ENCODE results near the gene MAP3K7.

DNA sequence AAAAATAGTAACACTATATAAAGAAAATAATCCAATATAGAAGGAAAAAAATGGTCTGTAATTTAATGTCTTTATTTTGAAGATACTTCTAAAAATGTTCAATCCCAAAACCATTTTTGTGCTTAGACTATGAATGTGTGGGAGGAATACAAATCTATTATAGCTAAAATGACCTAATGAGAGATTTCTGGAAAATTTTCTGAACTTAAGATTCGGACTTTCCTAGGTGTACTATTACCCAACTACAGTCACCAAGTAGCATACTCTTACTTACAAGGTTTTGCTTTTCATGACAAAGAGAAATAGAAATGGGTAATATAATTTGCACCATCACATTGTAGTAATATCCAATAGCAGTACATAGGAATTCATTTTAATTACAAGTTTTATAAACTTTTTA is 29.9 kb downstream of the MAP3K7 start:
- TF ChIP-seq, protein P1, sequence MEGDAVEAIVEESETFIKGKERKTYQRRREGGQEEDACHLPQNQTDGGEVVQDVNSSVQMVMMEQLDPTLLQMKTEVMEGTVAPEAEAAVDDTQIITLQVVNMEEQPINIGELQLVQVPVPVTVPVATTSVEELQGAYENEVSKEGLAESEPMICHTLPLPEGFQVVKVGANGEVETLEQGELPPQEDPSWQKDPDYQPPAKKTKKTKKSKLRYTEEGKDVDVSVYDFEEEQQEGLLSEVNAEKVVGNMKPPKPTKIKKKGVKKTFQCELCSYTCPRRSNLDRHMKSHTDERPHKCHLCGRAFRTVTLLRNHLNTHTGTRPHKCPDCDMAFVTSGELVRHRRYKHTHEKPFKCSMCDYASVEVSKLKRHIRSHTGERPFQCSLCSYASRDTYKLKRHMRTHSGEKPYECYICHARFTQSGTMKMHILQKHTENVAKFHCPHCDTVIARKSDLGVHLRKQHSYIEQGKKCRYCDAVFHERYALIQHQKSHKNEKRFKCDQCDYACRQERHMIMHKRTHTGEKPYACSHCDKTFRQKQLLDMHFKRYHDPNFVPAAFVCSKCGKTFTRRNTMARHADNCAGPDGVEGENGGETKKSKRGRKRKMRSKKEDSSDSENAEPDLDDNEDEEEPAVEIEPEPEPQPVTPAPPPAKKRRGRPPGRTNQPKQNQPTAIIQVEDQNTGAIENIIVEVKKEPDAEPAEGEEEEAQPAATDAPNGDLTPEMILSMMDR (IDR thresholded peaks at IDR 0.05; ENCODE audit: control extremely low read depth in 1 of 3, insufficient read depth in 1 of 3, low read depth in 1 of 3, low read length in 3 of 3) = no peak
- TF ChIP-seq POLR2A (IDR thresholded peaks at IDR 0.05; ENCODE audit: control extremely low read depth in 1 of 2, low read depth in 2 of 2, low read length in 2 of 2) = no peak
- TF ChIP-seq, protein P2, sequence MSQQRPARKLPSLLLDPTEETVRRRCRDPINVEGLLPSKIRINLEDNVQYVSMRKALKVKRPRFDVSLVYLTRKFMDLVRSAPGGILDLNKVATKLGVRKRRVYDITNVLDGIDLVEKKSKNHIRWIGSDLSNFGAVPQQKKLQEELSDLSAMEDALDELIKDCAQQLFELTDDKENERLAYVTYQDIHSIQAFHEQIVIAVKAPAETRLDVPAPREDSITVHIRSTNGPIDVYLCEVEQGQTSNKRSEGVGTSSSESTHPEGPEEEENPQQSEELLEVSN (IDR thresholded peaks at IDR 0.05) = no peak
- TF ChIP-seq TAF1 (IDR thresholded peaks at IDR 0.05; ENCODE audit: low read depth, low read length) = no peak
- TF ChIP-seq SIN3A (conservative IDR thresholded peaks at IDR 0.05 in 1 of 2, IDR thresholded peaks at IDR 0.05 in 1 of 2; ENCODE audit: low read depth in 1 of 2, low read length in 2 of 2) = no peak
- no peak for TF ChIP-seq SP1 (IDR thresholded peaks at IDR 0.05; ENCODE audit: low read depth, low read length)
- TF ChIP-seq ASH2L (IDR thresholded peaks at IDR 0.05; ENCODE audit: low read length) = no peak
- TF ChIP-seq ZNF274 (IDR thresholded peaks at IDR 0.05; ENCODE audit: borderline replicate concordance, extremely low read depth, low read length) = no peak
- TF ChIP-seq CTBP2 (IDR thresholded peaks at IDR 0.05; ENCODE audit: borderline replicate concordance, insufficient read depth, insufficient read length, low read length) = no peak
- TF ChIP-seq EZH2 (IDR thresholded peaks at IDR 0.05; ENCODE audit: low read depth, low read length, severe bottlenecking) = no peak
- TF ChIP-seq NRF1 (IDR thresholded peaks at IDR 0.05; ENCODE audit: low read depth, low read length) = no peak
- TF ChIP-seq, protein P3, sequence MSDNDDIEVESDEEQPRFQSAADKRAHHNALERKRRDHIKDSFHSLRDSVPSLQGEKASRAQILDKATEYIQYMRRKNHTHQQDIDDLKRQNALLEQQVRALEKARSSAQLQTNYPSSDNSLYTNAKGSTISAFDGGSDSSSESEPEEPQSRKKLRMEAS (IDR thresholded peaks at IDR 0.05) = no peak
- TF ChIP-seq SP2 (IDR thresholded peaks at IDR 0.05; ENCODE audit: low read length) = no peak

Data from H1 (cell line).